Neutrophil (primary cell): ENCODE measurements around the gene THSD4.
"Not testable (repeated sequence)": the region's sequence is repeated elsewhere in the genome, so short reads cannot be mapped to it uniquely, and the experiment has no call there.

Experiments
- H3K27ac ChIP-seq: fragments of 200-600 bp; sonication (generic); 2 replicates; pipeline ENCODE4 v1.5.1; 2016; ENCODE audit warnings: mild to moderate bottlenecking, moderate library complexity
- H3K27me3 ChIP-seq: fragments of 200-600 bp; sonication (generic); 2 replicates; pipeline ENCODE4 v1.6.0; 2016; ENCODE audit warnings: mild to moderate bottlenecking
- H3K36me3 ChIP-seq: fragments of 200-600 bp; sonication (generic); 2 replicates; pipeline ENCODE4 v1.5.1; 2017
- H3K4me1 ChIP-seq, 2 experiments: fragments of 200-600 bp in 1 of 2; sonication (generic) in 1 of 2; 1 replicate in 1 of 2; 2 replicates in 1 of 2; pipeline versions ENCODE4 v1.5.1 to v1.6.1; 2013 to 2016; ENCODE audit warnings: low read depth in 1 of 2, low read length in 1 of 2, mild to moderate bottlenecking in 1 of 2, moderate library complexity in 1 of 2; ENCODE audit not compliant: control insufficient read depth in 1 of 2, insufficient read depth in 1 of 2
- H3K4me3 ChIP-seq, 2 experiments: fragments of 200-600 bp in 1 of 2; sonication (generic) in 1 of 2; 1 replicate in 1 of 2; 2 replicates in 1 of 2; pipeline ENCODE4 v1.5.1; 2013 to 2016; ENCODE audit warnings: low read depth in 1 of 2, low read length in 1 of 2, mild to moderate bottlenecking in 1 of 2, moderate library complexity in 1 of 2
- H3K9me3 ChIP-seq: fragments of 200-600 bp; sonication (generic); 2 replicates; pipeline ENCODE4 v1.5.1; 2016
- TF ChIP-seq, protein P1 (sequence below): fragments of 200-600 bp; sonication (generic); IDR thresholded peaks from 2 replicates; pipeline ENCODE4 v1.5.1; 2016; ENCODE audit warnings: antibody characterized with exemption

Gene THSD4

DNA sequence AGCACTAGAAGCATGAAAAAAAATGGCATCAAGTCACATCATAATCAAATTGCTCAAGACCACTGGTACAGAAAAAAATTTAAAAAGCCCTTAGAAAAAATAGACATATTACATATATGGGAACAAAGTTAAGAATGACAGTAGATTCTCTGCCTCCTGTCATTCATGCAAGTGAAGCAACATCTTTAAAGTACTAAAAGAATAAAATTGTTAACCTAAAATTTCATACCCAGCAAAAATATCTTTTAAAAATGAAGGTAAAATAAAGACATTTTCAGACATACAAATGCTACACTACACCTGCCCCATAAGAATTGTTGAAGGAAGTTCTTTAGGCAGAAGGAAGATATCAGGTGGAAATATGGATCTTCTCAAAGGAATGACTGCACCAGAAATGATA is 55.9 kb downstream of the THSD4 start:
- no peaks in the 10 kb centered on the region for H3K36me3 ChIP-seq
- no peaks in the 10 kb centered on the region for H3K27me3 ChIP-seq
- no peak overlapping the region for H3K4me3 ChIP-seq
- no peaks in the 10 kb centered on the region for H3K9me3 ChIP-seq
- H3K4me1 ChIP-seq: no peaks in the 10 kb centered on the region
- TF ChIP-seq, protein P1, sequence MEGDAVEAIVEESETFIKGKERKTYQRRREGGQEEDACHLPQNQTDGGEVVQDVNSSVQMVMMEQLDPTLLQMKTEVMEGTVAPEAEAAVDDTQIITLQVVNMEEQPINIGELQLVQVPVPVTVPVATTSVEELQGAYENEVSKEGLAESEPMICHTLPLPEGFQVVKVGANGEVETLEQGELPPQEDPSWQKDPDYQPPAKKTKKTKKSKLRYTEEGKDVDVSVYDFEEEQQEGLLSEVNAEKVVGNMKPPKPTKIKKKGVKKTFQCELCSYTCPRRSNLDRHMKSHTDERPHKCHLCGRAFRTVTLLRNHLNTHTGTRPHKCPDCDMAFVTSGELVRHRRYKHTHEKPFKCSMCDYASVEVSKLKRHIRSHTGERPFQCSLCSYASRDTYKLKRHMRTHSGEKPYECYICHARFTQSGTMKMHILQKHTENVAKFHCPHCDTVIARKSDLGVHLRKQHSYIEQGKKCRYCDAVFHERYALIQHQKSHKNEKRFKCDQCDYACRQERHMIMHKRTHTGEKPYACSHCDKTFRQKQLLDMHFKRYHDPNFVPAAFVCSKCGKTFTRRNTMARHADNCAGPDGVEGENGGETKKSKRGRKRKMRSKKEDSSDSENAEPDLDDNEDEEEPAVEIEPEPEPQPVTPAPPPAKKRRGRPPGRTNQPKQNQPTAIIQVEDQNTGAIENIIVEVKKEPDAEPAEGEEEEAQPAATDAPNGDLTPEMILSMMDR: no peak
- H3K27ac ChIP-seq: no peak overlapping the region

GRCh38 chr15:71174360-71174759 is 59.1 kb downstream of the THSD4 start:
- H3K27me3 ChIP-seq, H3K27ac ChIP-seq, H3K4me3 ChIP-seq, H3K4me1 ChIP-seq, H3K36me3 ChIP-seq, H3K9me3 ChIP-seq: not testable (repeated sequence)

- H3K4me3 ChIP-seq: no peak overlapping the region
- TF ChIP-seq, protein P1: no peak
- H3K4me1 ChIP-seq: no peaks in the 10 kb centered on the region
- H3K27me3 ChIP-seq: no peaks in the 10 kb centered on the region
- no peak overlapping the region for H3K27ac ChIP-seq
- no peaks in the 10 kb centered on the region for H3K9me3 ChIP-seq
- no peaks in the 10 kb centered on the region for H3K36me3 ChIP-seq
Observed at GRCh38 chr15:71180986-71181853, 65.9 kb downstream of the THSD4 start.

DNA sequence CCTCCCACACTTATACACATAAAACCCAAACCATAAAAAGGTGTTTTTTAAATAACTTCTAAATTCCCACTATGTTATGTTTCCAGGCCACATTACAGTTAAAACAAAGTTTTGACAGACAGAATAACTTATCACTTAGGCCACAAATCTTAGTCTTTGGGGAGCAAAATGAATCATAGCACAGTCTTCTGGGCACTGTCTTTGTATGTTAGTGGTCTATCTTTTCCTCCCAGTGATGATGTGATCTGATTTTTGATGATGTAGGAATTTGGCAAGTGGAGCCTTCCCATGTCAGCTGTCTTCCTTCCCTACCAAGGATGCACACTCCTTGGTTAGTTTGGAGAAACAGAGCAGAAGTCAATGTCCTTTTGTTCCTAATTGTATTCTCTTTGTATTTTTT is 67.3 kb downstream of the THSD4 start:
- no peak overlapping the region for H3K27ac ChIP-seq
- no peaks in the 10 kb centered on the region for H3K9me3 ChIP-seq
- no peak overlapping the region for H3K4me3 ChIP-seq
- TF ChIP-seq, protein P1: no peak
- H3K36me3 ChIP-seq: no peaks in the 10 kb centered on the region
- no peaks in the 10 kb centered on the region for H3K4me1 ChIP-seq
- no peaks in the 10 kb centered on the region for H3K27me3 ChIP-seq

DNA sequence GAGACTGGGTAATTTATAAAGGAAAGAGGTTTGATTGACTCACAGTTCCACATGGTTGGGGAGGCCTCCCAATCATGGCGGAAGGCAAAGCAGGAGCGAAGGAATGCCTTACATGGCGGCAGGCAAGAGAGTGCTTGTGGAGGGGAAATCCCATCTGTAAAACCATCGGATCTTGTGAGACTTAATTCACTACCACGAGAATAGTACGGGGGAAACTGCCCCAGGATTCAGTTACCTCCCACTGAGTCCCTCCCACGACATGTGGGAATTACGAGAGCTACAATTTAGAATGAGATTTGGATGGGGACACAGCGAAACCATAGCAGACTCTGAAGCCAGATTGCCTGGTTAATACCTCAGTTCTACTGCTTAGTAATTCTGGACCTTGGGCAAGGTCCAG is 67.8 kb downstream of the THSD4 start:
- H3K27ac ChIP-seq: no peak overlapping the region
- TF ChIP-seq, protein P1: no peak
- no peak overlapping the region for H3K4me3 ChIP-seq
- no peaks in the 10 kb centered on the region for H3K27me3 ChIP-seq
- no peaks in the 10 kb centered on the region for H3K4me1 ChIP-seq
- H3K36me3 ChIP-seq: no peaks in the 10 kb centered on the region
- no peaks in the 10 kb centered on the region for H3K9me3 ChIP-seq

GRCh38 chr15:71185706-71186105 is 70.4 kb downstream of the THSD4 start:
- no peaks in the 10 kb centered on the region for H3K4me1 ChIP-seq
- H3K27me3 ChIP-seq: no peaks in the 10 kb centered on the region
- TF ChIP-seq, protein P1: no peak
- no peaks in the 10 kb centered on the region for H3K36me3 ChIP-seq
- H3K27ac ChIP-seq: no peak overlapping the region
- no peaks in the 10 kb centered on the region for H3K9me3 ChIP-seq
- H3K4me3 ChIP-seq: no peak overlapping the region
